ENCODE data around the gene PTS. TPM values are rescaled to one million over a fixed set of nuclear protein-coding genes. Genes with fewer than 3 reads are reported as not detected.

PTS gene
- total RNA-seq, 1 experiment from 2014 or later = 48.6 TPM

DNA sequence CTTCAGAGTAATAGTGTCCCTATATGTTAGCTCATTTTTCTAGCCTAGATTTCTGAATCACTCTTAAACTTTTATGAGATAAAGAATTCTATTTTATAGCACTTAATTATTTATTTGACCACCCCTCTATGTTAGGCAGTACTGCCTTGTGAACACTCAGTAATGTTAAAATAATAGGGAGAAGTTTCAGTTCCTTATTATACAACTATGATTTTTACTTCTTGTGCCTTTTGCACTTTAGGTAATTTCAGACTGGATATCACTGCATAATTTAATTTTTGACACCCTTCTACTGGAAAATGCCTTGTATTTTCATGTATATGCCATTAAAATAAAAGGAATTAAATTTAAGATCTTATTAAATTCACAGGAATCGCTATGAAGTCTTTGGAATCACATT is 47.8 kb upstream of the PTS start:
- Histone ChIP-seq H2BK5ac (ENCODE audit: insufficient read length, low read length) (no peak overlapping the region), H3K23ac (ENCODE audit: insufficient read length, low read depth, low read length) (no peak overlapping the region), H2AFZ (ENCODE audit: low read length) (no peak overlapping the region), H3K9me3 (ENCODE audit: control insufficient read depth, low read depth, low read length) (no peaks in the 10 kb centered on the region), H4K91ac (ENCODE audit: insufficient read length, low read depth, low read length) (no peak overlapping the region), H3K4me2 (ENCODE audit: insufficient read depth, insufficient read length, low read length) (no peak overlapping the region), H3K4ac (ENCODE audit: low read depth, low read length) (no peak overlapping the region), H3K79me2 (ENCODE audit: insufficient read depth, low read length) (no peaks in the 10 kb centered on the region), H3T11ph (ENCODE audit: low read length) (no peak overlapping the region), H4K20me1 (ENCODE audit: control insufficient read depth, insufficient read depth, insufficient read length) (no peaks in the 10 kb centered on the region), H3K18ac (ENCODE audit: insufficient read length, low read depth, low read length) (no peak overlapping the region), H3K27me3 (ENCODE audit: insufficient read depth, low read length) (no peaks in the 10 kb centered on the region), H2AK5ac (ENCODE audit: insufficient read length, low read length) (no peak overlapping the region), H3K4me1 (ENCODE audit: insufficient read depth, low read length) (no peaks in the 10 kb centered on the region), H3K9ac (ENCODE audit: extremely low read depth, insufficient read length, low read length) (no peak overlapping the region), H3K23me2 (ENCODE audit: insufficient read length, low read depth, low read length, poor library complexity, severe bottlenecking) (no peaks in the 10 kb centered on the region), H3K79me1 (ENCODE audit: insufficient read depth, low read depth, low read length, poor library complexity, severe bottlenecking) (no peaks in the 10 kb centered on the region), H2BK20ac (ENCODE audit: low read depth, low read length, poor library complexity, severe bottlenecking) (no peak overlapping the region), H2BK15ac (ENCODE audit: low read depth, low read length) (no peak overlapping the region), H4K8ac (replicated peaks; ENCODE audit: insufficient read length, low read depth, low read length) (no peak overlapping the region), H3K56ac (ENCODE audit: insufficient read length, low read depth, low read length) (no peak overlapping the region), H4K5ac (ENCODE audit: insufficient read length, low read depth, low read length) (no peak overlapping the region), H2BK120ac (ENCODE audit: low read depth, low read length, poor library complexity, severe bottlenecking) (no peak overlapping the region), H2BK12ac (ENCODE audit: insufficient read length, low read depth, low read length) (no peak overlapping the region), H3K14ac (ENCODE audit: insufficient read depth, low read length) (no peak overlapping the region), H3K27ac (ENCODE audit: insufficient read length, low read depth, low read length) (no peak overlapping the region)
- Mint-ChIP-seq H3K36me3 (ENCODE audit: insufficient read depth in 1 of 3, low read depth in 3 of 3) (no peaks in the 10 kb centered on the region), H3K27ac (no peak overlapping the region), H3K9me3 (peaks cover 4 to 7% of the 10 kb centered on the region in 2 experiments; a peak in 4 of 5 replicates), H3K27me3 (ENCODE audit: low read depth) (peaks cover 13% of the 10 kb centered on the region), H3K4me3 (no peak overlapping the region), H3K4me1 (0 out of 4 replicates have a peak, but pooled peaks cover 0 to 2% of the 10 kb centered on the region in 2 experiments)
- DNase-seq = no peak
- no CpG with 5 or more reads among the region's 1 CpG for WGBS (ENCODE audit: extremely low coverage, insufficient read length, low lambda C conversion rate)
- TF ChIP-seq, protein P1, sequence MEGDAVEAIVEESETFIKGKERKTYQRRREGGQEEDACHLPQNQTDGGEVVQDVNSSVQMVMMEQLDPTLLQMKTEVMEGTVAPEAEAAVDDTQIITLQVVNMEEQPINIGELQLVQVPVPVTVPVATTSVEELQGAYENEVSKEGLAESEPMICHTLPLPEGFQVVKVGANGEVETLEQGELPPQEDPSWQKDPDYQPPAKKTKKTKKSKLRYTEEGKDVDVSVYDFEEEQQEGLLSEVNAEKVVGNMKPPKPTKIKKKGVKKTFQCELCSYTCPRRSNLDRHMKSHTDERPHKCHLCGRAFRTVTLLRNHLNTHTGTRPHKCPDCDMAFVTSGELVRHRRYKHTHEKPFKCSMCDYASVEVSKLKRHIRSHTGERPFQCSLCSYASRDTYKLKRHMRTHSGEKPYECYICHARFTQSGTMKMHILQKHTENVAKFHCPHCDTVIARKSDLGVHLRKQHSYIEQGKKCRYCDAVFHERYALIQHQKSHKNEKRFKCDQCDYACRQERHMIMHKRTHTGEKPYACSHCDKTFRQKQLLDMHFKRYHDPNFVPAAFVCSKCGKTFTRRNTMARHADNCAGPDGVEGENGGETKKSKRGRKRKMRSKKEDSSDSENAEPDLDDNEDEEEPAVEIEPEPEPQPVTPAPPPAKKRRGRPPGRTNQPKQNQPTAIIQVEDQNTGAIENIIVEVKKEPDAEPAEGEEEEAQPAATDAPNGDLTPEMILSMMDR (conservative IDR thresholded peaks at IDR 0.05) = no peak

All from H9 (cell line).